NCI-H748 (cell line): ENCODE measurements around the gene HDLBP.
"Not testable (repeated sequence)": the region's sequence is repeated elsewhere in the genome, so short reads cannot be mapped to it uniquely, and the experiment has no call there.

ENCODE experiments used
- DNase-seq: peaks from one replicate; lab custom pipeline; 2025; ENCODE audit not compliant: unreplicated experiment; lab: John Stamatoyannopoulos, UW

The HDLBP gene

DNA sequence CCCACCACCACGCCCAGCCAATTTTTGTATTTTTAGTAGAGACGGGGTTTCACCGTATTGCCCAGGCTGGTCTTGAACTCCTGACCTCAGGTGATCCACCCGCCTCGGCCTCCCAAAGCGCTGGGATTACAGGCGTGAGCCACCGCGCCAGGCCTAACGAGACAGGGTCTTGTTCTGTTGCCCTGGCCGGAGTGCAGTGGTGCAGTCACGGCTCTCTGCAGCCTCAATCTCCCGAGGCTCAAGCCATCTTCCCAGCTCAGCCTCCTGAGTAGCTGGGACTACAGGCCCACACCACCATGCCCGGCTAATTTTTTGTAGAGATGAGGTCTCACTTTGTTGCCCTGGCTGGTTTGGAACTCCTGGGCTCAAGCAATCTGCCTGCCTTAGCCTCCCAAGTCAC lies 118.2 kb downstream of the HDLBP start:
- DNase-seq: not testable (repeated sequence)

DNA sequence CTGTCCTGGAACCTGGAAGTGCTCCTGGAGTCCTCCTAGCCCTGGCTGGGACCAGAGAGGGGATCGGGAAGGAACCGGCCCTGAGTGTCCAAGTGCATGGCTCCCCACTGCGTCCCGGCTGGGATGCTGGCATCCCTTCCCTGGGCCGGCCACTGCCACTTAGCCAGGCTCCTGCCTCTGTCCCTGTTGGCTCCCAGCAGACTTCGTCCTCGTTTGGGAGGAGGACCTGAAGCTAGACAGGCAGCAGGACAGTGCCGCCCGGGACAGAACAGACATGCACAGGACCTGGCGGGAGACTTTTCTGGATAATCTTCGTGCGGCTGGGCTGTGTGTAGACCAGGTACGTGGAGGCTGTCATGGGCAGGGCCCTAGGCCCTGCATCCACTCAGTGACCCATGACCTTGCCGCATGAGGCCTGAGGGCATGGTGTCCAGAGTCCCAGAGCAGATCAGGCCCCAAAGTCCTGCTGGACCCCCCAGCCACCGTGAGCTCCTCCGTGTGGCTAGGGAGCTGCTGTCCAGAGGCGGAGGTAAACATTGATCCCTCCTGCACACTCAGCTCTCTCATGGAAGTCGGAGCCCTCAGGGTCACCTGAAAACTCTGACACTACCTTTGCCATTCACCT lies 119.9 kb downstream of the HDLBP start:
- DNase-seq: no peak

DNA sequence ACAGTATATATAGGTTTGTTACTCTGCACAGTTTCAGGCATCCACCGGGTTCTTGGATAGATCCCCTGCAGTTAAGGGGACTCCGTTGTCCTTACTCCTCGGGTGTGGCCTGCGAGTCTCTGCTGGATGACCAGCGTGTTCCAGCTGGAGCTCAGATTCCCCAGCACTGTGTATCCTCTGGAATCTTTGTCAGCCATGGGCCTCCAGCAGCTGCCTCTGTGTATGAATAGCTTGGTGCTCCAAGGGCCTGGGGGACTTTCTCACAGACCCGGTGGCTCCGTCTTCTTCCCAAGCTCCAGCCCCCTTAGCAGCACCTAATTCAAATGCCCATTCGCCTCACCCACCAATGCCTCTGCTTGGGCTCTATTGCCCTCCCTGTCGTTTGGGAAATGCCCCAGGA lies 120.7 kb downstream of the HDLBP start:
- DNase-seq: no peak

DNA sequence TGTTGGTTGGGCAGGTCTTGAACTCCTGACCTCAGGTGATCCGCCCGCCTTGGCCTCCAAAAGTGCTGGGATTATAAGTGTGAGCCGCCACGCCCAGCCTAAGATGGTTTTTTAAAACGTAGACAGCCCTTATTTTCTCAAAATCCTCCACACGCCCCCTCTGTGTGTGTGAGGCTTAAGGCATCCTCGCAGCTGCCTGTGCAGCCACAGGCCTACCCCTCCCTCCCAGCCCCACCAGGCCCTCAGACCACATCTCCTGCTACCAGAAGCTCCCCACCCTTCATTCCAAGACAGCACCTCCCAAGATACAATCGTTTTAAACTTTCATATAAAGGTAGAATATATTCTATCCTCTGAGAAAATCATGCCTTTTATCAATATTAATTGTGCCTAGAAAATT lies 122.2 kb downstream of the HDLBP start:
- no peak for DNase-seq

DNA sequence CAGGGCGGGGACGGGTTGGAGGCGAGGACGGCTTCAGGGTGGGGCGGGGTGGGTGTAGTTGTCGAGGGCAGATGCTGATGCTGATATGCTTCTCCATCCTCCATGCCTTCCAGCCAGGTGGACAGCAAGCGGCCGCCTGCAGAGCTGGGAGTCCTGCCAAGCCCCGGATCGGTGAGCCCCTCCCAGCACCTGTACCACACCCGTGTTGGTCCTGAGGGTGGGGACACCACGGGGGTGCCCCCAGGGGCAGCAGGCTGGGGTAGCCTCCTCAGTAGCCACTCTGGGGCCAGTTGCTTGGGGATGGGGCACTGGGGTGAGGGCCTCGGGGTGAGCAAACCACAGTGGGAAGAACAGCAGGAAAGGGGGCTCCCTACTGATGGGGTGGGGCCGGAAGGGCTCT lies 124.4 kb downstream of the HDLBP start:
- DNase-seq: peak; percentile 42

DNA sequence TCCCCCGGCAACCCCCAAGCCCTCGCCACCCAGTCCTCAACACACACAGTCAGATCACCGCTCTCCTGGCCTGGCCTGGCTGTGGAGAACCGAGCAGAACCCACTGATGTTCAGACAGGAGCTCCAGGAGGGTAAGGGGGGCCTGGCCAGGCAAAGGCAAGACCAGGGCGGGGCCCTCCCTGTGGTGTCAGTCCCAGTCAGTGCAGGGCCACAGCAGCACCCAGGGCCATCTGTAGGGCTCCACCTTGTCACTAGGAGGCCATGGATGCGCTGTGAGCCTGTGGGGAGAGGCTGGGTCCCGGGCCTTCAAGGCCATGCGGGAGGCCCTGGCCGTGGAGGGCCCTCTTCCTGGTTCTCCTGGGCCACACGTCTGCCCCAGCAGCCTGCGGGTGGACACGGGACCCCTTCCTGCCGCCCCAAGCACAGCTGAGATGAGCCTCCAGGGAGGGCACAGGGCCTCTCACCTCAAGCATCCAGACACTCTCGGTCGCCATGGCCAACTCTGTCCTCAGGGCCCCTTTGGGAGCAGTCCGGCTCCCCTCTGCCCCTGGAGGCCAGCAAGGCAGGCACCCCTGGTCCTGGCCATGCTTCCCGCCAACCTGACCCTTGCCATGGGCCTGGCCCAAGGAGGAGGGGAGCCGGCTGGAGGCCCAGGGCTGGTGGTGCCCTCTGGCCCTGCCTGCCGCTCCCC lies 125.0 kb downstream of the HDLBP start:
- DNase-seq: no peak

DNA sequence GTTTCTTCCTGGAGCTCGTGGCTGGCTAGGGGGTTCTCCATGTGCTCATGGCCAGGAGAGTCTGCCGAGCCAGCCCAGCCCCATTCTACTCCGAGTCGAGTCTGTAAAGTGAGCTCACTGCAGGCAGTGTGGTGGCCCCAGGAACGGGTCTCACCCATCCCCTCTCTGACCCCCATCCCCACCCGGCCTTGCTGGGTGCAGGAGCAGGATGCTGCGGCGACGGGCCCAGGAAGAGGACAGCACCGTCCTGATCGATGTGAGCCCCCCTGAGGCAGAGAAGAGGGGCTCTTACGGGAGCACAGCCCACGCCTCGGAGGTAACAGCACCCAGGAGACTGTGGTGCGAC lies 125.6 kb downstream of the HDLBP start:
- no peak for DNase-seq

DNA sequence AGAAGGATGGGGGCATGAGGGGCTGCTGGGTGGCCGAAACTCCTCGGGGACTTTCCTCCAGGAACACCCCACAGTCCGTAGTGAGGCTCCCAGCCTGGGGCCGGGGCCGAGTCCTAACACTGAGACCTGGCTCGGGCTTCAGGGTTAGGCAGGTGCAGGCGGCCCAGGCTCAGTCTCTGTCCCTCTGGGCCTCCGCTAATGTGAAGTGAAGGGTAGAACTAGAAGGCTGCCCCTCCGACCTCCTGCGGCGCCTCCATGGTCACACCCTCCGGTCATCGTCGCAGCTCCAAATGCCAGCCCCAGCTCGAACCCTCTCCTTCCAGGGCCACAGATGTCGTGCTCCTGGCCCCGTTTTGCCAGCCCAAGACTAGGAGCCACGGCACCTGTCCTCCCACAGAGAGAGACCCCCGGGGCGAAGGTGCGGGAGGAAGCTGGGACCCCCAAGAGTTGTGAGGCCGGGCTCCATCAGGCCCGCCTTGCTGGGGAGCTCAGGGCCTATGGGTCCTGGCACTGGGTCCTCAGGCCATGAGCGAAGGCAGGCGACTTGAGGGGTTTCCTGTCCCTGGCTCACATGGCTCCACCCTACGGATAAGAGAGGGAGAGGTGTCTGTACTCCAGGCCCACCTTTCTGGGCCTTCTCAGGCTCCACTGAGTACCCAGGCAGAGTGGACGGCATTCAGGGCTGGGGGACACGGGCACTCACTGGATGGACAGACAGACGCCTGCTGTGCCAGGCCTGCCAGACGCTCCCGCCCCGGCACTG lies 126.2 kb downstream of the HDLBP start:
- DNase-seq: no peak

DNA sequence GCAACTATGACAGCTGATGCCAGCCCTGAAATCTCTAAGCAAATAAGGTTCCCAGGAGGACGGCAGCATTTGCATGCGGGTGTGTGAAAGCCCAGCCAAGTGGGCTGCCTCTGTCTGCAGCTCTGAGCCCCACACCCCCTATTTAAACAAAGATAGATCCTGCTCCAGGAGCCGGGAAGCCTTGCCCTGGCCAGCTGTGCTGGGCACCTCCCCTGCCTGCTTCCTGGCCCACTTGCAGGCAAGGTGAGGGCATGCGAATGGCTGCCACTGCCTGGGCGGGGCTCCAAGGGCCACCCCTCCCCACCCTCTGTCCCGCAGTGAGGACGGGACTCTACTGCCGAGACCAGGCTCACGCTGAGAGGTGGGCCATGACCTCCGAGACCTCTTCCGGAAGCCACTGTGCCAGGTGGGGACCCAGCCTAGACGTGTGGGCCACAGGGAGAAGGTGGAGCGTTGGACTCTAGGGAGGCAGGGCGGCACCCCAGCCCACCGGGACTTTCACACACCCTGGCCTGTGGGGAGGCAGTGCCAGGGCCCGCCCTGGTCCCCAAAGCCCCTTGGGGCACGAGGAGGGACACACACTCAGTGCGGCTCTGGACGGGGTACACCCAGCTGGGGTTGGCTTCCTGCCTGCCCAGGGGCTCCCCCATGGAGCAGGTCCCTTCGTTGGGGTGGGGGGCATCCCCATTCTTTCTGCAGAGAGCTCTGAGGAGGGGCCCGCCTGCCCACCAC lies 126.9 kb downstream of the HDLBP start, which contains the start of gene ANO7:
Gene ANO7, plus strand, starts transcription at position 317 of the 732 bp plus-strand sequence. CDS start 1,387 bp downstream, outside the sequence.
- peak; percentile 65 for DNase-seq

DNA sequence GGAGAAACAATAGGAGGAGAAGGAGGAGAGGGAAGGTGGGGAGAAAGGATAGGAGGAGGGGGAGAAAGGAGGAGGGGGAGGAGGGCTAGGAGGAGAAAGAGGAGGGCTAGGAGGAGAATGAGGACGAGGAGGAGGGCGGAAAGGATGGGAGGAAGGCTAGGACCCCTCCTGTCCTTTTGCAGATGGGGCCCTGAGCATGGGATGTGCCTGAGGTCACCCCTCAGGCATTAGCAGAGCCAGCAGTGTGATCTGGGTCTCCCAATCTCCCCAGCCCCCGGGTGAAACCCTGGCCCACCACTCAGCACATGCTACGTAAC lies 127.6 kb downstream of the HDLBP start:
- DNase-seq: no peak

DNA sequence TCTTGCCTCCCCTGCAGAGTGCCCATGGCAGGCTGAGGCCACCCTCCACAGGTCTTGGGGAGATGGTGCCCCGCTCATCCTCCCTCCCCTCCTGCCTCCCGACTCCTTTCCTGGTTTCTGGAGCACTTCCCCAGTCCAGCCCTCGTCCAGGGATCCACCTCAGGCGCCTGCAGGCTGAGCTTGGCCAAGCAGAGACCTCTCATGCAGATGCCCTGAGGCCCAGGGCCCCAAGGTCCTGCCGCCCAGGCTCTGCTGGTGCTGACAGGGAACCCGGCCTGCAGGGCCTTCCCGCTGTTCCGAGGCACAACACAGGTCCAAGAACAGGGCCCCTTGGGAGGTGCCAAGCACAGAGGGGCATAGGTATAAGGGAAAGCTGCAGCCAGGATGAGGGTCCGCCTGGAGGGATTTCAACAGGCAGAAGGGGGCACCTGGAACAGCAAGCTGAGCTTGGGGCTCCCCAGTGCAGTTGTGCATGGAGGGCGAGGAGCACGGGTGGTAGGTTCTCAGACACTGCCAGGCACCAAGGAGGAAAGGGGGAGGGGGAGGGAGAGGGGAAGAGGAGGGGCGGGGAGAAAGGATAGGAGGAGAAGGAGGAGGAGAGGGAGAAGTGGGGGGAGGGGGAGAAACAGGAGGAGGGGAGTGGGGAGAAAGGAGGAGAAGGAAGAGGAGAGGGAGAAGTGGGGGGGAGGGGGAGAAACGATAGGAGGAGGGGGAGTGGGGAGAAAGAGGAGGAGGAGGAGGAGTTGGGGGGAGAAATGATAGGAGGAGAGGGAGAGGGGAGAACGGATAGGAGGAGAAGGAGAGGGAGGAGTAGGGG lies 128.2 kb downstream of the HDLBP start:
- DNase-seq: no peak

DNA sequence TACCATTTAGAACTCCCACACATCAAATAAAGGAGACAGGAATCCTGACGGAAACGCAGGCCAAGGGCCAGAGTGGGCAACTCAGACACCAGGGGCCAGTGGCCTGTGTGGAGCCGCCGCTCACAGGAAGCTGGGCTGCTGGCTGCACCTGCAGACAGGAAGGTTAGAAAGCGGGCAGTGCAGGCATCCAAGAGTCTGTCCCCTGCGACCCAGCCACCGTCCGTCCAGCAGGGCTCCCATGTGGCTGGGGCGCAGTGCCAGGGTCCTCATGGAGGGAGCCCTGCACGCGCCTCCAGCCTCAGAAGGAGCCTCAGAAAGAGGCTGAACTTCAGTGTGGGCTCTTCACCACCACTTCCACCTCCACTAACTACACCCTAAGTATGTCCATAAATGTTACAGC lies 129.5 kb downstream of the HDLBP start:
- no peak for DNase-seq

DNA sequence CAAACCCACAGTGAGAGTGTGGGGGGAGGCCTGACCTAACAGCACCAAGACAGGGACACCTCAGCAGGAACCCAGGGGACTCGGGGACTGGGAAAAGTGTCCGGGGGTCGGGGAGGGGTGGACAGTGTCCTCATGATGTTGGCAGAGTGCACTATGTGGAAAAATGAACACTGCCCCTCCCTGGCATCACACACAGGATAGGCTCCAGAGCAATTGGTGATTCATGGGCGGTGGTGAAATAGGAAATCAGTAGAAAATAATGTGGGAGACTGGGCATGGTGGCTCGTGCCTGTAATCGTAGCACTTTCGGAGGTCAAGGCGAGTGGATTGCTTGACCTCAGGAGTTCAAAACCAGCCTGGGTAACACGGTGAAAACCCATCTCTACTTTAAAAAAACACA lies 130.6 kb downstream of the HDLBP start:
- DNase-seq: no peak

DNA sequence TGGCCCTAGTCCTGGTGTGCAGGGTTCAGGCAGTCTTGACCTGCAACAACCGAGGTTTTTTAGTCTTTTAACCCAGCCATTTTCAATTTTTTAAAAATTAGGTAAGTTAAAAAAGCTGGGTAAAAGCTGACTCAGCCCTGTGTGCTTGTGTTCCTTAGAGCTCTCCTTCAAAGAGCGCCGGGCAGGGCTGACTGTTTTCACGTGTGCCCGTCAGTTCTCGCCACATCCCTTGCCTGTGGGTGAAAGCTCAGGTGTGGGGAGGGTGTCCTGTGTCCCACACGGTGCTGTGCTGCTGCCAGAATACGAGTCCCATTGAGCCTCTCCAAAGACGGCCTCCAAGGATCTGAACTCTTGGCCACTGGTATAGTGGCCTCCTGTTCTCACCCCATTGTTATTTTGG lies 132.3 kb downstream of the HDLBP start:
- no peak for DNase-seq

DNA sequence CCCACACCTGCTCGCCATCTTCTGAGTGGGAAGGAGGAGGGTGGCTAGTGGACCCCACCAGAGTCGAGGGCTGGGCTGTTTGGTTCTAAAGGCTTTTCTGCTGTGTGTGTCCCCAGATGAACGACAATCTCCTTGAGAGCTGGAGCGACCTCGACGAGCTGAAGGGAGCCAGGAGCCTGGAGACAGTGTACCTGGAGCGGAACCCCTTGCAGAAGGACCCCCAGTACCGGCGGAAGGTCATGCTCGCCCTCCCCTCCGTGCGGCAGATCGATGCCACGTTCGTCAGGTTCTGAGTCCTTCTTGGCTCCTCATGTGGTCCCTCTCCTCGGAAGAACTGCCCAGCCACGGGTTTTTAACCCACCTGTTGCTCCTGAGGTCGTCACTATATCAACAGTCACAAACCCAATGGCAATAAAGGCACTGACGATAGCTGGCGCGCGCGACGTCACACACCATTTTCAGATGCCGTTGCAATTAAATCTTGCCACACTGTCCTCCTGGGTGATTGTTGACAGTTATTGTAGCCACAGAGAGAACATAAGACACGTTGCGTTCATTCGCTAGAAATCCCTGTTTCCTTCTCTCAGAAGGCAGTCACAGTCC lies 132.8 kb downstream of the HDLBP start:
- no peak for DNase-seq

DNA sequence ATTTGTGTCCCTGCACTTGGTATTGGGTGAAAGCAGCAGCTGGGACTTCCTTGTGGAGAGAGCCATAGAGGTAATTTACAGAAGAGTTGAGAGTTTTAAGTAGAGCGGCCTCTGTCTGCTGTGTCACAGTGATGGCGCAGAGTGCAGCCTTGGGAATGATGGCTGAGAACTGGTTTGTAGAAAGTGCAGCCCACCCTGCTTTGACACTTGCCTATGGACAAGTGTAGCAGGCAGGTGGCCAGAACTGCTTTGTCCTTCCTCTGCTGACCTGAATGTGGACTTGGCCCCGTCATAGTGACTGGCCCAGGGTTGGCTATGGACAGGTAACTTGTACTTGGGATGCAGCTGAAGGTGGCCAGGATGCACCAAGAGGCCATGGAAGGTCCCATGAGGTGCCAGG lies 133.3 kb downstream of the HDLBP start:
- DNase-seq: no peak

DNA sequence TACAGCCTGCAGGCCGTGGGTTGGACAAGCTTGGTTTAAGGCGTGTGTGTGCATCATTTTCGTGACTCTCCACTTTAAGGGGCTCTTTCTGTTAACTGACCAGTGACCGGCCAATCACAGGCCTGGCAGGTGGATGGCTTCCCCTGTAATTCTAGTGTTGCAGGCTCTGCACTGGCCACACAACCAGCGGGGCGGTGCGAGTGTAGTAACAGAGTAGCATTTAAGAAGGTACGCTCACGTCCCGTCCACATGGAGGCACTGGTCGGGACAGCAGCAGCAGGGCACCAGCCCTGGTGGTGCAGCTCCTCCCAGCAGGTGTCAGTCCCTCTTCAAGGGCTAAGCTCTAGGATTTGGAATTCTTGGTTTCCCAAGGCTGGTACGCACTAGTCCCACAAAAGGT lies 135.0 kb downstream of the HDLBP start:
- no peak for DNase-seq

DNA sequence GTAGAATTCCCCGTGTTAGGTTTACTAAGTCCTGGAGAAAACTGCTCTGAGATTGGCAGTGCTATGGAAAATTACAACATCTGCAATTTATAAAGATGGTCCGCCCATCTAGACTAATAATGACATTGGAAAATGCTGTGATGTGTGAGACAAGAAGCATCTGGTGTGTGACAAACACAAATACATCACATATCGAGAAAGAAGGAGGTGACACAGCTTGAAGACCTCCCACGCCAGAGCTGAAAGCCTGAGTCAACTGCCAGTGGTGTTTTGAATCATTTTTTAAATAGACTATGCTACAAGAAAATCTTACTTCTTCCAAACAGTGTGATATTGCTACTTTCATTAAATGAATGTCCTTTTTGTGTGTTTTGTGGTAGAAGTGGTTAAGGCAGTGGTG lies 135.6 kb downstream of the HDLBP start:
- DNase-seq: no peak

DNA sequence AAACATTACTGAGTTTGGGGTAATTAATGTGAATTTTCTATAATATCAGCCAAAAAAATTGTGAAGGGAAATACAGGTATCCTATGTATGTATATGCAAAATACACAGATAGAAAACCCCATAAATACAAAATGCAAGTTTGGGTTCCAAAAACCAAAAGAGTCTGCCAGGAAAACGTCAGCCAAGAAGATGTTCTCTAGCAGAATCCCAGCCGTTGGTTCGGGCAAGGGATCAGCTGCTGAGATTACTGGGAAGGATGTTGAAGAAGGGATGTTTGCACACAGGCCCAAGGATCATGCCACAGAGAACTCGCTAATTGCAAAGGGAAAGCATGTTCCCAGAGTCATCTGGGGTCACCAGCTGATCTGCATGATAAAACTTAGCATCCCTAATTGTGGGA lies 136.5 kb downstream of the HDLBP start:
- DNase-seq: no peak

DNA sequence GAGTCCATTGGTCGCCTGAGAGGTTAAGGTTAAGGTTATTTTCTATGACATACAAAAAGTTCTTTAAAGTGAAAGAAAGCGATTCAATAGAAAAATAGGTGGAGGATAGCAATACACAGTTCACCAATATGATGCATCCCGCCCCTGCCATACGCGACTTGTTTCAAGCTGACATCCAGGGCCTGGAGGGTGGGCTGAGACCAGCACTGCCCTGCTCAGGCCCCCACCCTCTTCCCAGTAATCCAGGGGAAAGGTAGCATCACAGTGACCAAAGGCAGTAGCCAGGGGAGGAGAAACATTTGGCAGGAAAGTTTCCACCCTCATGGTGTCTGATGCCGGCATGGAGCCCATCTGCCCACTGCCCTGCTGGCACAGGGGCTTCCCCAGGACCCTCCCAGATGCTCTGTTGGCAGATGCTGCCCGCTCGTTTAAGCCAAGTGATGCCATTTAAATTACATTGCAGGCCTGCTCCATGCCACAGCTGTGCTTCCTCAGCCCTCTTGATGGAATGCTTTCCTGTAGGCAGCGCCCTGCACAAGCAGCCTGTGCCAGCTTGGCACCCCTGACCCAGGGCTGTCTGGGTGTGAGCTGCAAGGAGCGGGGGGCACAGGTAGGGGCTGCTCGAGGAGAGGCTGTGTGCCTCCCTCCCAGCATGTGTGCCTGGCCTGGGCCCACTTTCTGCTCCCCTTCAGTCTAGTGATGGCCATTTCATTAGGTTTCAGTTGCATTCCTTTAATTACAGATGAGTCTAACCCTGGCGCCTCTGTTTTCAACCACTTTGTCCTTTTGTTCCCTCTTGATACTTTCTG lies 137.7 kb downstream of the HDLBP start:
- no peak for DNase-seq
